H1 (cell line): ENCODE data around the gene CYP4F3.

ENCODE experiments used
- CTCF ChIP-seq, 3 experiments: IDR thresholded peaks; 1 replicate in 2 of 3; 2 replicates in 1 of 3; pipeline versions ENCODE4 v1.5.1 to v1.6.1; 2011; ENCODE audit warnings: low read length in 3 of 3, mild to moderate bottlenecking in 3 of 3, inconsistent platforms in 2 of 3, low read depth in 1 of 3, moderate library complexity in 1 of 3; ENCODE audit not compliant: insufficient read depth in 1 of 3; ENCODE audit errors: control extremely low read depth in 1 of 3
- EGR1 ChIP-seq: IDR thresholded peaks from 2 replicates; pipeline ENCODE4 v1.6.1; 2011; ENCODE audit warnings: low read depth, low read length, borderline replicate concordance
- KDM1A ChIP-seq: fragments of 200-600, 300-600 bp; sonication (generic); IDR thresholded peaks from 2 replicates; pipeline ENCODE4 v1.7.1; 2016; ENCODE audit warnings: mild to moderate bottlenecking, low read length, borderline replicate concordance

- TF ChIP-seq CTCF (IDR thresholded peaks at IDR 0.05; ENCODE audit: control extremely low read depth in 1 of 3, insufficient read depth in 1 of 3, low read depth in 1 of 3, low read length in 3 of 3), result no peak
- no peak for TF ChIP-seq EGR1
- no peak for TF ChIP-seq KDM1A
Observed at GRCh38 chr19:15696654-15697194, 56.0 kb downstream of the CYP4F3 start.
